Erythroblast (primary cell): ENCODE results near the gene FREM1.

Experiments used
- GATA1 ChIP-seq: IDR thresholded peaks from 2 replicates; pipeline ENCODE4 v1.6.1; 2011; ENCODE audit warnings: low read depth, mild to moderate bottlenecking, control low read depth, low read length, moderate library complexity
- POLR2A ChIP-seq: IDR thresholded peaks from 2 replicates; pipeline ENCODE4 v1.6.1; 2011; ENCODE audit warnings: mild to moderate bottlenecking, low read length

DNA sequence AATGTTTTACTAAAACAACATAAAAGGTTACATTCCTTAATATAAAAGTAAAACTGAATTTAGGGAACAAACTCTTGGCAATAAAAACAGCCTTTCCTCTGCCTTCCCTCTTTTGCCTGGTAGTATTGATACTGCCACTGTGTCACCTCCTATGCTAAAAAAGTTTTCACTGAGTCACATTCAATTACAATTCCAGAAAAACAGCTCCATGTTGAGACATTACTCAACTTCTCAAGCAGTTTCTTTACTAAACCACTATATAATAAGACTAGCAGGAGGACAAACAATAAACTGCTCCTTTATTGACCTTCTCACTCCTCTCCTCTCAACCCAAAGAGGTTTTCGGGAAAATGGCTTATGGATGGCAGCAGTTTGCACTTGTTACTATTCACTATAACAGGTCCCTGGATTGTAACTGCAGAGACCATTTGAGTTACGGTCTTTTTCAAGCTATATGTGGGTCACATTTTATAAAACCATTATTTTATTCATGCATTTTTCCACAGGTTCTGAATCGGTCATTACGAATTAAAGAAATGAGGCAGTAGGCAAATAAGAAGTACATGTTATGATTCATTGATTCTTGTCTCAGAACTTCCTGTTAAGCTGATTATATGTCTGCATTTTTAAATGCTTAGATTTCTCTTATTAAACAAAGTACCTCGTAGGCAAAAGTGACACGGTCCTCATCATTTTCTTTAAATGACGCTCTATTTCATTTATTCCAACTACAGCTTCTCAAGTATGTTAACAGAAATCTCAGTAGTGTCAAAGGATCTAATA is 219.1 kb downstream of the FREM1 start:
- TF ChIP-seq POLR2A (no peak), GATA1 (no peak)
